ENCODE measurements around the gene CKMT2. TPM values are rescaled to one million over a fixed set of nuclear protein-coding genes. Genes with fewer than 3 reads are reported as not detected.

Gene CKMT2
- total RNA-seq, 1 experiment from 2014 or later = 1.8 TPM

DNA sequence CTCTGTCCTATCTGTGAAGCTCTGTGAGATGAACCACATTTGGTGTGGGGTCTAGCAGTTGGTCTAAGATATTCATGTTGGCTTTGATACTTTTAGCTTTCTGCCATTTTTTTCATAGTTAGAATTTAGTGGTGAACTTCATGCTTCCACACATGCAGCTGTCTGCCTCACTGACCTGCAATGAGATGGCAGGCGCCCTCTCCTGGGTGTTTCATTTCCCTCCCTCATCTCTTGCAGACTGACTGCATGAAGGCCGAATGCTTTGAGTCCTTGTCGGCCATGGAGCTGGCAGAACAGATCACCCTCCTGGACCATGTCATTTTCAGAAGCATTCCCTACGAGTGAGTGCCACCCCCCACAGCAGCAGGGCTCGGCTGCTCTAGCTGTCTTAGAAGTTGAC is 26.1 kb upstream of the CKMT2 start:
- no peaks in the 10 kb centered on the region for H3K27me3 Mint-ChIP-seq (ENCODE audit: low read depth)
- H3K4me3 Mint-ChIP-seq = no peak overlapping the region
- DNase-seq (ENCODE audit: low spot score) = peak; percentile 49
- H3K36me3 Mint-ChIP-seq = no peaks in the 10 kb centered on the region
- H3K27ac Mint-ChIP-seq = no peak overlapping the region
- H3K4me1 Mint-ChIP-seq = no peaks in the 10 kb centered on the region
- ATAC-seq = peak; percentile 83
- ChIA-PET POLR2A (interaction anchor here (0.6 kb wide), 1 partner anchor 12 kb away, joined by 3 read pairs; no protein-coding TSS in a partner anchor), CTCF (interaction anchor here (0.5 to 2.0 kb wide), 13 partner anchors 10 to 689 kb away, joined by 3 to 11 read pairs (median 3); partner anchors contain the start of gene CKMT2)
- TF ChIP-seq MYBL2 (CRISPR knock-in tag; IDR thresholded peaks at IDR 0.05) = no peak
- TF ChIP-seq CTCF (IDR thresholded peaks at IDR 0.05) = no peak
- no peak for TF ChIP-seq IRF1 (CRISPR knock-in tag; IDR thresholded peaks at IDR 0.05)
- TF ChIP-seq HMGXB4 (CRISPR knock-in tag; IDR thresholded peaks at IDR 0.05) = no peak
- no peak for TF ChIP-seq NFATC4 (CRISPR knock-in tag; IDR thresholded peaks at IDR 0.05)
- TF ChIP-seq EMX1 (CRISPR knock-in tag; IDR thresholded peaks at IDR 0.05) = no peak
- no peak for TF ChIP-seq ERG (CRISPR knock-in tag; IDR thresholded peaks at IDR 0.05)
- TF ChIP-seq, protein P1, sequence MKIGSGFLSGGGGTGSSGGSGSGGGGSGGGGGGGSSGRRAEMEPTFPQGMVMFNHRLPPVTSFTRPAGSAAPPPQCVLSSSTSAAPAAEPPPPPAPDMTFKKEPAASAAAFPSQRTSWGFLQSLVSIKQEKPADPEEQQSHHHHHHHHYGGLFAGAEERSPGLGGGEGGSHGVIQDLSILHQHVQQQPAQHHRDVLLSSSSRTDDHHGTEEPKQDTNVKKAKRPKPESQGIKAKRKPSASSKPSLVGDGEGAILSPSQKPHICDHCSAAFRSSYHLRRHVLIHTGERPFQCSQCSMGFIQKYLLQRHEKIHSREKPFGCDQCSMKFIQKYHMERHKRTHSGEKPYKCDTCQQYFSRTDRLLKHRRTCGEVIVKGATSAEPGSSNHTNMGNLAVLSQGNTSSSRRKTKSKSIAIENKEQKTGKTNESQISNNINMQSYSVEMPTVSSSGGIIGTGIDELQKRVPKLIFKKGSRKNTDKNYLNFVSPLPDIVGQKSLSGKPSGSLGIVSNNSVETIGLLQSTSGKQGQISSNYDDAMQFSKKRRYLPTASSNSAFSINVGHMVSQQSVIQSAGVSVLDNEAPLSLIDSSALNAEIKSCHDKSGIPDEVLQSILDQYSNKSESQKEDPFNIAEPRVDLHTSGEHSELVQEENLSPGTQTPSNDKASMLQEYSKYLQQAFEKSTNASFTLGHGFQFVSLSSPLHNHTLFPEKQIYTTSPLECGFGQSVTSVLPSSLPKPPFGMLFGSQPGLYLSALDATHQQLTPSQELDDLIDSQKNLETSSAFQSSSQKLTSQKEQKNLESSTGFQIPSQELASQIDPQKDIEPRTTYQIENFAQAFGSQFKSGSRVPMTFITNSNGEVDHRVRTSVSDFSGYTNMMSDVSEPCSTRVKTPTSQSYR (CRISPR knock-in tag; IDR thresholded peaks at IDR 0.05) = no peak
- TF ChIP-seq FOXJ3 (CRISPR knock-in tag; IDR thresholded peaks at IDR 0.05; ENCODE audit: borderline replicate concordance) = no peak
- TF ChIP-seq, protein P2, sequence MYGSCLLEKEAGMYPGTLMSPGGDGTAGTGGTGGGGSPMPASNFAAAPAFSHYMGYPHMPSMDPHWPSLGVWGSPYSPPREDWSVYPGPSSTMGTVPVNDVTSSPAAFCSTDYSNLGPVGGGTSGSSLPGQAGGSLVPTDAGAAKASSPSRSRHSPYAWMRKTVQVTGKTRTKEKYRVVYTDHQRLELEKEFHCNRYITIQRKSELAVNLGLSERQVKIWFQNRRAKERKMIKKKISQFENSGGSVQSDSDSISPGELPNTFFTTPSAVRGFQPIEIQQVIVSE (CRISPR knock-in tag; IDR thresholded peaks at IDR 0.05; ENCODE audit: borderline replicate concordance) = no peak
- TF ChIP-seq HMGA2 (CRISPR knock-in tag; IDR thresholded peaks at IDR 0.05) = no peak
- no peak for TF ChIP-seq NR2C2 (CRISPR knock-in tag; IDR thresholded peaks at IDR 0.05)
- no peak for TF ChIP-seq SP1 (CRISPR knock-in tag; conservative IDR thresholded peaks at IDR 0.05)
- no peak for TF ChIP-seq FOXK1 (CRISPR knock-in tag; IDR thresholded peaks at IDR 0.05)
- no peaks in the 10 kb centered on the region for H3K9me3 Mint-ChIP-seq

- POLR2A ChIA-PET = no interaction called here
- TF ChIP-seq ZNF423 (CRISPR knock-in tag; IDR thresholded peaks at IDR 0.05) (no peak), MLX (CRISPR knock-in tag; IDR thresholded peaks at IDR 0.05) (no peak), NFE2L1 (CRISPR knock-in tag; IDR thresholded peaks at IDR 0.05) (no peak), ZNF396 (CRISPR knock-in tag; IDR thresholded peaks at IDR 0.05; ENCODE audit: borderline replicate concordance) (no peak), TCF7 (CRISPR knock-in tag; IDR thresholded peaks at IDR 0.05; ENCODE audit: low read depth) (no peak), ZNF671 (CRISPR knock-in tag; IDR thresholded peaks at IDR 0.05) (no peak)
- TF ChIP-seq, protein P3, sequence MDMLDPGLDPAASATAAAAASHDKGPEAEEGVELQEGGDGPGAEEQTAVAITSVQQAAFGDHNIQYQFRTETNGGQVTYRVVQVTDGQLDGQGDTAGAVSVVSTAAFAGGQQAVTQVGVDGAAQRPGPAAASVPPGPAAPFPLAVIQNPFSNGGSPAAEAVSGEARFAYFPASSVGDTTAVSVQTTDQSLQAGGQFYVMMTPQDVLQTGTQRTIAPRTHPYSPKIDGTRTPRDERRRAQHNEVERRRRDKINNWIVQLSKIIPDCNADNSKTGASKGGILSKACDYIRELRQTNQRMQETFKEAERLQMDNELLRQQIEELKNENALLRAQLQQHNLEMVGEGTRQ (CRISPR knock-in tag; IDR thresholded peaks at IDR 0.05) = no peak
- TF ChIP-seq, protein P4, sequence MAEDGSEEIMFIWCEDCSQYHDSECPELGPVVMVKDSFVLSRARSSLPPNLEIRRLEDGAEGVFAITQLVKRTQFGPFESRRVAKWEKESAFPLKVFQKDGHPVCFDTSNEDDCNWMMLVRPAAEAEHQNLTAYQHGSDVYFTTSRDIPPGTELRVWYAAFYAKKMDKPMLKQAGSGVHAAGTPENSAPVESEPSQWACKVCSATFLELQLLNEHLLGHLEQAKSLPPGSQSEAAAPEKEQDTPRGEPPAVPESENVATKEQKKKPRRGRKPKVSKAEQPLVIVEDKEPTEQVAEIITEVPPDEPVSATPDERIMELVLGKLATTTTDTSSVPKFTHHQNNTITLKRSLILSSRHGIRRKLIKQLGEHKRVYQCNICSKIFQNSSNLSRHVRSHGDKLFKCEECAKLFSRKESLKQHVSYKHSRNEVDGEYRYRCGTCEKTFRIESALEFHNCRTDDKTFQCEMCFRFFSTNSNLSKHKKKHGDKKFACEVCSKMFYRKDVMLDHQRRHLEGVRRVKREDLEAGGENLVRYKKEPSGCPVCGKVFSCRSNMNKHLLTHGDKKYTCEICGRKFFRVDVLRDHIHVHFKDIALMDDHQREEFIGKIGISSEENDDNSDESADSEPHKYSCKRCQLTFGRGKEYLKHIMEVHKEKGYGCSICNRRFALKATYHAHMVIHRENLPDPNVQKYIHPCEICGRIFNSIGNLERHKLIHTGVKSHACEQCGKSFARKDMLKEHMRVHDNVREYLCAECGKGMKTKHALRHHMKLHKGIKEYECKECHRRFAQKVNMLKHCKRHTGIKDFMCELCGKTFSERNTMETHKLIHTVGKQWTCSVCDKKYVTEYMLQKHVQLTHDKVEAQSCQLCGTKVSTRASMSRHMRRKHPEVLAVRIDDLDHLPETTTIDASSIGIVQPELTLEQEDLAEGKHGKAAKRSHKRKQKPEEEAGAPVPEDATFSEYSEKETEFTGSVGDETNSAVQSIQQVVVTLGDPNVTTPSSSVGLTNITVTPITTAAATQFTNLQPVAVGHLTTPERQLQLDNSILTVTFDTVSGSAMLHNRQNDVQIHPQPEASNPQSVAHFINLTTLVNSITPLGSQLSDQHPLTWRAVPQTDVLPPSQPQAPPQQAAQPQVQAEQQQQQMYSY (CRISPR knock-in tag; IDR thresholded peaks at IDR 0.05) = no peak
Measured at GRCh38 chr5:81208904-81209303, 24.2 kb upstream of the CKMT2 start.

More at GRCh38 chr5:81208904-81209303, 24.2 kb upstream of the CKMT2 start:
- CTCF ChIA-PET = no interaction called here
- ATAC-seq (no peak), DNase-seq (ENCODE audit: low spot score) (no peak)
- no peak overlapping the region for H3K27ac Mint-ChIP-seq
- H3K36me3 Mint-ChIP-seq = no peaks in the 10 kb centered on the region
- H3K27me3 Mint-ChIP-seq (ENCODE audit: low read depth) = no peaks in the 10 kb centered on the region
- H3K4me1 Mint-ChIP-seq = 0 out of 2 replicates have a peak, but pooled peaks cover 2% of the 10 kb centered on the region
- no peak overlapping the region for H3K4me3 Mint-ChIP-seq
- no peaks in the 10 kb centered on the region for H3K9me3 Mint-ChIP-seq

All from WTC11 (cell line).